Activated CD8-positive, alpha-beta T cell treated with anti-CD3 and anti-CD28 coated beads, Interleukin-2, amount 10 ng/mL, durations not matched to agents 7 days and 5 days (primary cell): ENCODE results near the gene FOXO3. TPM values are rescaled to one million over a fixed set of nuclear protein-coding genes. Genes with fewer than 3 reads are reported as not detected.

ENCODE experiments used
- ATAC-seq: fragments of 150-1000 bp; cut with Tn5 transposase; one replicate; pipeline ENCODE4 v1.10.0; 2021; ENCODE audit warnings: moderate library complexity
- CTCF ChIA-PET: fragments of 350-600 bp; sonication (Branson Sonifier 250); formaldehyde crosslinking; loops from one replicate; lab custom pipeline; 2021; ENCODE audit warnings: antibody characterized with exemption; lab: Charles Lee
- POLR2A ChIA-PET: fragments of 350-600 bp; sonication (Branson Sonifier 250); formaldehyde crosslinking; loops from one replicate; lab custom pipeline; 2021; ENCODE audit warnings: antibody characterized with exemption; lab: Charles Lee
- DNase-seq: peaks from one replicate; pipeline ENCODE4 v3.0.0-alpha.2; 2020
- H3K27ac Mint-ChIP-seq: one replicate; pipeline ENCODE4 v1.8.0; 2021; ENCODE audit warnings: mild to moderate bottlenecking, mixed read lengths
- H3K27me3 Mint-ChIP-seq: one replicate; pipeline ENCODE4 v1.8.0; 2021; ENCODE audit warnings: low read depth, mixed read lengths
- H3K36me3 Mint-ChIP-seq: one replicate; pipeline ENCODE4 v1.8.0; 2021; ENCODE audit warnings: low read depth, mixed read lengths
- H3K4me1 Mint-ChIP-seq: one replicate; pipeline ENCODE4 v1.8.0; 2021; ENCODE audit warnings: low read depth, mixed read lengths
- H3K4me3 Mint-ChIP-seq: one replicate; pipeline ENCODE4 v1.8.0; 2021; ENCODE audit warnings: mild to moderate bottlenecking, mixed read lengths
- H3K9me3 Mint-ChIP-seq: one replicate; pipeline ENCODE4 v1.8.0; 2022; ENCODE audit warnings: mixed read lengths; ENCODE audit not compliant: insufficient read depth
- total RNA-seq, 2 experiments: library from RNA; stranded (reverse); gene quantifications; one replicate each; pipeline ENCODE4 v1.2.3, GENCODE V29; 2021

Gene FOXO3
- total RNA-seq, 2 experiments from 2014 or later, result 12.2 to 12.3 TPM

DNA sequence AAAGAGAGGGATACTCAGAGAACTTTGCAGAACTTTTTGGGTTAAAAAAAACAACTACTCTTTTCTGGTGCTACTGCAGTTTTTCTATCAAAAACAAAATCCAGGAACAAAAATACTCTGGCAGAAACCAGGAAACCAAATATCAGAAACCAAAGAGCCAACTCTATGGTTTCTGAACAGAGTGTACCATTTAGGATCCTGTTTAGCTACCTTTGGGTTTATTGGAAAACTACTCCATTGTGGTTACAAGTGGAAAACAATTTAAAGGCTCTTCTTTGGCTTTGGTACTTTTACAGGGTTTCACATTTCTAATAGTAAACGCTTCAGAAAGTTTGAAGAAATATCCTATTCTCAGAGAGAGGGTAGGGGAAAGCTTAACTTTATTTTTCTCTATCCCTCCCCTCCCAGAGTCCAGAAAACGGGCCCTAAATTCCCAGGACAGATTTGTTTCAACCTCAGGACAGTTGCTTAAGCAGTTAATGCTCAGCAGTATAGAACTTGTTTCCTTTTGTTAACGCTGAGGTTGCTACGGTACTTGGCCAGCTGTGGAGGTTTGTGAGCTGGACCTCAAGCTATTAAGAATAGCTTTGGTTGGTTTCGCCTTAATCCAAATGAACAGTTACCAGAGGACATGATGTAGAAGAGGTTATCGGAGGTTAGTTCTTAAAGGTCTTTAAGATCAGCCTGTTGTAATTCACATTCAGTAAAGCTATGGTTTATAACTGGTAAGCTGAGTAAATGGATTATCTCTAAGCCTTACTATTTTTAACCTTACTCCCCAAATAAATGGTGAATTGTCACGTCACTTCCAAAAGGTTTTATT is 47.9 kb downstream of the FOXO3 start:
- no peak for DNase-seq
- ChIA-PET CTCF (interaction anchor here (0.7 to 1.5 kb wide), 5 partner anchors 11 to 1027 kb away, joined by 3 read pairs; no protein-coding TSS in a partner anchor), POLR2A (interaction anchor here (0.9 kb wide), 1 partner anchor 22 kb away, joined by 3 read pairs; no protein-coding TSS in a partner anchor)
- no peak overlapping the region for H3K27ac Mint-ChIP-seq
- H3K27me3 Mint-ChIP-seq, result no peaks in the 10 kb centered on the region
- H3K36me3 Mint-ChIP-seq, result peaks cover 5% of the 10 kb centered on the region
- no peak overlapping the region for H3K4me3 Mint-ChIP-seq
- peaks cover 4% of the 10 kb centered on the region for H3K4me1 Mint-ChIP-seq
- no peaks in the 10 kb centered on the region for H3K9me3 Mint-ChIP-seq
- no peak for ATAC-seq

DNA sequence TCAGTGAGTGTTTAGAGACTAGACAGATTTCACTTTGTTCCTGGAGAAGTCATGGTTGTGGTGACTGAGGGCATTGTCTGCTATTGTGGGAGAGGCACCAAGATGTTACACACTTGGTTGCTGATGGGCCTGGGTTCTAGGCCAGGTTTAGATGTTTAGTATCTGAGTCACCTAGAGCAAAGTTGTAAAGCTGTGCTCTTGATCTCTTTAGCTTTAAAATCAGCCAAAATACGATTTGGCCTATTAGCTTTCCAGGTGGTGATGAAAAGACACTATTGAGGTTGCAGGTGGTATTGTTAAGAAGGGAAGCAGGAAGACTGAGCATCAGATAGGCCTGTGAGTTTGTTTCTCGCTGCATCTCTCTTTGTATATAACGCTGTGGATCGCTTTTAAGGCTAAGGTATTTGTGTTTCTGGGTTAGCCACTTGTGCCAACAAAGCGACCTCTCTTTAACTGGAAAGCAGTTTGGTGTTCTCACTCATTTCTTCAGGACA is 48.6 kb downstream of the FOXO3 start:
- Mint-ChIP-seq H3K9me3 (no peaks in the 10 kb centered on the region), H3K27me3 (no peaks in the 10 kb centered on the region), H3K4me1 (peaks cover 4% of the 10 kb centered on the region), H3K4me3 (no peak overlapping the region), H3K36me3 (peaks cover 5% of the 10 kb centered on the region), H3K27ac (no peak overlapping the region)
- ChIA-PET POLR2A (interaction anchor here (0.9 kb wide), 1 partner anchor 21 kb away, joined by 3 read pairs; no protein-coding TSS in a partner anchor), CTCF (interaction anchor here (0.8 to 1.5 kb wide), 4 partner anchors 12 to 43 kb away, joined by 3 read pairs; no protein-coding TSS in a partner anchor)
- no peak for DNase-seq
- ATAC-seq, result no peak

DNA sequence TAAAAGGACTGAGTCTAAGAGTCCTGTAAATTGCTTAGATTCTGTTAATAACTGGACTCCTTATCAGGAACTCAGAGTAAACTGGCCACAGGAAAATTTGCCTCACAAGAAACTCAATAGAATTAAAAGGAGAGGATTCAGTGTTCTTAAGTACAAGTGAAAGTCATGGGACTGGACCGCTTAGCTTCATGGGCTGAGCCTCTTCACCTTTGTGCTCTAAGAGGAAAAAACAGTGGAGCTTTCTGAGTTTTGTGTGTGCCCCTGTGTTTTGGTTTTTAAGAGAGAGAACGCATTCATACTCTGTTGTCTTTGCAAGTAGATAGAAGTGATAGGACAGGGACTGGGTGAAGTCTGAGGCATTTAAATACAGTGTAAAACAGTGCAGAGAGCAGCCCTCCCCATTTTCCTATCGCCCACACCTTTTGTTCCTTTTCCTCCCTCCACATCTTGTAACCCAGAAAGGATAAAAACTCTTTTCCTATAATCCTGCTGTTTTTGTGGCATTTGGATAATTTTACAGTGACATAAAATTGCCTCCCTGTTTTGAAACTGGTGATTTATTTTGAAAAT is 49.6 kb downstream of the FOXO3 start:
- Mint-ChIP-seq H3K4me1 (peaks cover 4% of the 10 kb centered on the region), H3K4me3 (no peak overlapping the region)
- POLR2A ChIA-PET, result no interaction called here

DNA sequence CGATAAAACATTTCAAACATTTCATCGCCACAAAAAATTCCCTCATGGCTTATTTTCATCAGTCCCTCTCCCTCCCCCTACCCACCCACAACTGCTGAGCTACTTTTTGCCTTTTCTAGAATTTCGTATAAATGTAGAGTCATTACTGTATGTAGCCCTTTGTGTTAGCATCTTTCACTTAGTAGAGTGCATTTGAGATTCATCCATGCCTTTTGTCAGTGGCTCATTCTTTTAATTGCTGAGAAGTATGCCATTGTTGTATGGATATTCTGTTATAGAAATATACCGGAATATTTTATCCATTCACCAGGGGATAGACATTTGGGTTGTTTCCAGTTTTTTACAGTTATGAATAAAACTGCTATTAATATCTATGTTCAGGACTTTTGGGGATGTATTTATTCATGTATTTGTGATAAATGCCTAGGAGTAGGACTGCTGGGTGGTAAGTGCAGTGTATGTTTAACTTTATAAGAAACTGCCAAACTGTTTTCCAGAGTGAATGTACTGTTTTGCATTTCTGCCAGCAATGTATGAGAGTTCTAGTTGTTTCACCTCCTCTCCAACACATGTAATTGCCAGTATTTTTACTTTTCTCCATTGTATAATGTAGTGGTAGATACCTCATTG is 50.4 kb downstream of the FOXO3 start:
- H3K27ac Mint-ChIP-seq, result no peak overlapping the region
- POLR2A ChIA-PET, result no interaction called here

More for the DNA sequence above, 49.6 kb downstream of the FOXO3 start:
- Mint-ChIP-seq H3K9me3 (no peaks in the 10 kb centered on the region), H3K36me3 (peaks cover 5% of the 10 kb centered on the region), H3K27me3 (no peaks in the 10 kb centered on the region), H3K27ac (no peak overlapping the region)
- CTCF ChIA-PET, result no interaction called here
- no peak for DNase-seq
- no peak for ATAC-seq

DNA sequence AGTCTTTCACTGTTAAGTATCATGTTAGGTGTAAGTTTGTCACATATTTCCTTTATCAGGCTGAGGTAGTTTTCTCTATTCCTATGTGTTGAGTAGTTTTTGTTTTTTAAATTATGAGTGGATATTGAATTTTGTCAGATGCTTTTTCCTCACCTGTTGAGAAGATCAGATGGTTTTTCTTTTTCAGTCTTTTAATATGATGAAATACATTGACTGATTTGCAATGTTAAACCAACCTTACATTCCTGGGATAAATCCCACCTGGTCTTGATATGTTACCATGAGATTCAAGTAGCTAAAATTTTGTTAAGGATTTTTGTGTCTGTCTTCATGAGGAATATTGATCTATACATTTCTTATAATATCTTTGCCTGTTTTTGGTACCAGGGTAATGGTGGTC is 52.1 kb downstream of the FOXO3 start:
- POLR2A ChIA-PET, result no interaction called here
- H3K4me3 Mint-ChIP-seq, result no peak overlapping the region
- peaks cover 4% of the 10 kb centered on the region for H3K4me1 Mint-ChIP-seq
- no peak for ATAC-seq
- H3K9me3 Mint-ChIP-seq, result no peaks in the 10 kb centered on the region
- CTCF ChIA-PET, result no interaction called here
- H3K27ac Mint-ChIP-seq, result no peak overlapping the region
- no peaks in the 10 kb centered on the region for H3K27me3 Mint-ChIP-seq
- H3K36me3 Mint-ChIP-seq, result peaks cover 5% of the 10 kb centered on the region
- DNase-seq, result no peak

More for the DNA sequence above, 50.4 kb downstream of the FOXO3 start:
- Mint-ChIP-seq H3K27me3 (no peaks in the 10 kb centered on the region), H3K4me3 (no peak overlapping the region), H3K36me3 (peaks cover 5% of the 10 kb centered on the region), H3K4me1 (peaks cover 4% of the 10 kb centered on the region), H3K9me3 (no peaks in the 10 kb centered on the region)
- CTCF ChIA-PET, result no interaction called here
- ATAC-seq (no peak), DNase-seq (no peak)

DNA sequence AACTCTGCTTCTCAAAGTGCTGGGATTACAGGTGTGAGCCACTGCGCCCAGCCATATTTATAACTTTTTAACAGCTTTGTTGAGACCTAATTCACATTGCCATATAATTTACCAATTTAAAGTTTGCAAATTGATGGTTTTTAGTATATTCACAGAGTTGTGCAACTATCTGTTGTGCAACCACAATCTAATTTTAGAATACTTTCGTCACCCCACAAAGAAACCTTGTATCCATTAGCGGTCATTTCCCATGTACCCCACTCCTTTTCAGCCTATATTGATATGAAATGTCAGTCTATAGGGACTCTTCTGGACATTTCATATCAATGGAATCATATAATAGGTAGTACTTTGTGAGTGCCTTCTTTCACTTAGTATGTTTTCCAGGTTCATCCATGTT is 55.8 kb downstream of the FOXO3 start:
- DNase-seq, result no peak
- no peaks in the 10 kb centered on the region for H3K27me3 Mint-ChIP-seq
- H3K36me3 Mint-ChIP-seq, result peaks cover 5% of the 10 kb centered on the region
- no peak overlapping the region for H3K27ac Mint-ChIP-seq
- no peak for ATAC-seq
- ChIA-PET CTCF (no interaction called here), POLR2A (interaction anchor here (0.6 kb wide), 1 partner anchor 71 kb away, joined by 3 read pairs; no protein-coding TSS in a partner anchor)
- no peak overlapping the region for H3K4me3 Mint-ChIP-seq
- no peaks in the 10 kb centered on the region for H3K9me3 Mint-ChIP-seq
- H3K4me1 Mint-ChIP-seq, result peaks cover 13% of the 10 kb centered on the region

DNA sequence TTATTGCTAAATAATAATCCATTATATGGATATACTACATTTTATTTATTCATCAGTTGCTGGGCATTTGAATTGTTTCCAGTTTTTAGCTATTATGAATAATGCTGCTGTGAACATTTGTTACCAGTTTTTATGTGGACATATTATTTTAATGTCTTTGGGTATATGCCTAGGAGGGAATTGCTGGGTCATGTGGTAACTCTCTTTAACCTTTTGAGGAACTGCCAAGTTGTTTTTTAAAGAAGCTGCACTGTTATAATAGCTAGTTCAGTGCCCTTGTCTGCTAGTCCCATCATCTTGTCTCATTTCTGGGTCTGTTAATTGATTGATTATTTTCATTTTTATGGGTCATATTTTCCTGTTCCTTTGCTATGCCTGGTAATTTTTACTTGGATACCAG is 56.3 kb downstream of the FOXO3 start:
- Mint-ChIP-seq H3K4me3 (no peak overlapping the region), H3K27me3 (no peaks in the 10 kb centered on the region), H3K4me1 (peaks cover 16% of the 10 kb centered on the region), H3K27ac (no peak overlapping the region), H3K36me3 (peaks cover 5% of the 10 kb centered on the region), H3K9me3 (no peaks in the 10 kb centered on the region)
- ChIA-PET CTCF (no interaction called here), POLR2A (interaction anchor here (0.6 kb wide), 1 partner anchor 71 kb away, joined by 3 read pairs; no protein-coding TSS in a partner anchor)
- no peak for DNase-seq
- ATAC-seq, result no peak

DNA sequence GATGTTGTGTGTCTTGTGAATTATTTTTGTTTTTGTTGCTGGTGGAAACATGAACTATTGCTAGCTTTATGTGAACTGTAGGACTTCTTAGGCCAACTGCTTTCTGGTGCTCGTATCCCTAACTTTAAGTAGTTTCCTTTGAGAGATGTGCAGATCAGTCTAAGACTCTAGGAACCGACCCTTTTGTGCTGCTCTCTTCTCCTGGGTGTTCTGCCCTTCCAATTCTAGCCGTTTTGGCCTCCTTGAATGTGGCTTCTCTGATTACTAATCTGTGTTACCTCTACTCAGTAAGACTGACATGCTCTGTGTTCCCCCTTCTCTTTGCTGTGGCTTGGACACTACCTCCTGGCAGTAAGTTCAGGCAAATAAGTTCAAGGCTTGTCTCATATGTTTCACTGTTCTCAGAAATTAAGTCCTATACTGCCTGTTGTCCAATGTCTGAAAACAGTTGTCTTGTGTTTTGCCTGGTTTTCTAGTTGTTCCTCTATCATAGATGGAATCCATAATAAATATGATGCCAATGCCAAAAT is 58.0 kb downstream of the FOXO3 start:
- no peak overlapping the region for H3K4me3 Mint-ChIP-seq
- peaks cover 16% of the 10 kb centered on the region for H3K4me1 Mint-ChIP-seq
- POLR2A ChIA-PET, result no interaction called here
- H3K27ac Mint-ChIP-seq, result no peak overlapping the region
- ATAC-seq (no peak), DNase-seq (no peak)
- no peaks in the 10 kb centered on the region for H3K27me3 Mint-ChIP-seq
- CTCF ChIA-PET, result no interaction called here
- no peaks in the 10 kb centered on the region for H3K9me3 Mint-ChIP-seq
- no peaks in the 10 kb centered on the region for H3K36me3 Mint-ChIP-seq

DNA sequence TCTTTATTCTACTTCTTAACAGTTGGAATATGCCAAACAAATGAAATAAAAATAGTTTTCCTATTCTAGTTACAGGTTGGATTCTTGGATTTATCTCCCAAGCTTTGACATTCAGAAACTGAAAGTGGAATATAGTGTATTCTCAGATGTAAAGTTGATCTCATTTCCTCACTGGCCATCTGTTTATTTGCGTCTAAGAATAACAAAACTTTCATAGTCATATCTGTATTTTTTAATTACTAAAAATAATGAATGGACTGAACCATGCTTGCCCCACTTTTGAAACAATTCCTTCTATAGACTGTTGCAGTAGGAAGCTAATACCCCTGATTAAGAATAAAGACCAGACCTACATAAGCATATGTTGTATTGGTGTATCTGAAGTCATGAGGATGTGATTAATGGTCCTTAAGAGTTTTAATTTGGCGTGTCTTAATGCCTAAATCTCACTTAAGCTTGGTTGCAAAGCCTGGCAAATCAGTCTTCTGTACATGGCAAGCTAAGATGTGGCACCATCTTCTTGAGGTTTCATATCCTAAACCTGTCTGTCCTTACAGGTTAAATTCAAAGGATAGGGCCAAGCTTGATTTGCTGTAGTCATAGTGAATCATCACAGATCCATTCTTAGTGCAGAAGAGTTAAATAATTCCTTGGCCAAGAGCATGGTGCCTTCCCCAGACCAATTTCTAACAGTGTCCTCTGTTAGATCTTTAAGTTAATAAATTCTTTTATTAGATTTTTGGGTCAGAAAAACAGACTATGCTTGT is 58.9 kb downstream of the FOXO3 start:
- Mint-ChIP-seq H3K9me3 (no peaks in the 10 kb centered on the region), H3K4me3 (no peak overlapping the region), H3K27me3 (no peaks in the 10 kb centered on the region), H3K4me1 (peaks cover 16% of the 10 kb centered on the region), H3K27ac (no peak overlapping the region), H3K36me3 (no peaks in the 10 kb centered on the region)
- ATAC-seq (no peak), DNase-seq (no peak)
- CTCF ChIA-PET, result interaction anchor here (1.0 kb wide), 1 partner anchor 32 kb away, joined by 4 read pairs; no protein-coding TSS in a partner anchor
- POLR2A ChIA-PET, result no interaction called here

DNA sequence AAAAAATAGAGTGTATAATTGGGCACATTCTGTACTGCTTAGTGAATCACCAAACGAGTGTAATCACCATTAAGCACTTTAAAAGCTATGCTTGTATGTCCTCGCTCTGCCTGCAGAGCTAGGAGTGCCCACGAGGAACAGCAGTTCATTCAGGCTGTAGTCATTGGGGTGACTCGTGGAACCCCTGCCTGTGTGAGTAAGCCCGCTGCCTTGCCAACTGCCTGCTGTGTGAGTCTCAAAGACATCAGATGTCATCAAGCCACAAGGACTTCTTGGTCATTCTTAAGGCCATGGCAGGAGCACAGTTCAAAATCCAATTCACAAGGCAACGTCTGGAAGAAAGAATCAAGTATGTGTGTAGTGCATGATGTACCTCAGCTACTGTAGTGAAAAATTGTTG is 60.4 kb downstream of the FOXO3 start:
- Mint-ChIP-seq H3K36me3 (no peaks in the 10 kb centered on the region), H3K4me3 (no peak overlapping the region), H3K4me1 (peaks cover 21% of the 10 kb centered on the region), H3K27me3 (no peaks in the 10 kb centered on the region), H3K27ac (no peak overlapping the region), H3K9me3 (no peaks in the 10 kb centered on the region)
- DNase-seq (no peak), ATAC-seq (no peak)
- ChIA-PET POLR2A (no interaction called here), CTCF (no interaction called here)
